Activated CD8-positive, alpha-beta T cell treated with anti-CD3 and anti-CD28 coated beads, Interleukin-2, amount 10 ng/mL, durations not matched to agents 7 days and 5 days (primary cell): ENCODE results near the gene COMMD1. TPM values are rescaled to one million over a fixed set of nuclear protein-coding genes. Genes with fewer than 3 reads are reported as not detected.
"Not testable (repeated sequence)": the region's sequence is repeated elsewhere in the genome, so short reads cannot be mapped to it uniquely, and the experiment has no call there.

Experiments
- ATAC-seq: fragments of 150-1000 bp; cut with Tn5 transposase; one replicate; pipeline ENCODE4 v1.10.0; 2021; ENCODE audit warnings: moderate library complexity
- CTCF ChIA-PET: fragments of 350-600 bp; sonication (Branson Sonifier 250); formaldehyde crosslinking; loops from one replicate; lab custom pipeline; 2021; ENCODE audit warnings: antibody characterized with exemption; lab: Charles Lee
- POLR2A ChIA-PET: fragments of 350-600 bp; sonication (Branson Sonifier 250); formaldehyde crosslinking; loops from one replicate; lab custom pipeline; 2021; ENCODE audit warnings: antibody characterized with exemption; lab: Charles Lee
- DNase-seq: peaks from one replicate; pipeline ENCODE4 v3.0.0-alpha.2; 2020
- H3K27ac Mint-ChIP-seq: one replicate; pipeline ENCODE4 v1.8.0; 2021; ENCODE audit warnings: mild to moderate bottlenecking, mixed read lengths
- H3K27me3 Mint-ChIP-seq: one replicate; pipeline ENCODE4 v1.8.0; 2021; ENCODE audit warnings: low read depth, mixed read lengths
- H3K36me3 Mint-ChIP-seq: one replicate; pipeline ENCODE4 v1.8.0; 2021; ENCODE audit warnings: low read depth, mixed read lengths
- H3K4me1 Mint-ChIP-seq: one replicate; pipeline ENCODE4 v1.8.0; 2021; ENCODE audit warnings: low read depth, mixed read lengths
- H3K4me3 Mint-ChIP-seq: one replicate; pipeline ENCODE4 v1.8.0; 2021; ENCODE audit warnings: mild to moderate bottlenecking, mixed read lengths
- H3K9me3 Mint-ChIP-seq: one replicate; pipeline ENCODE4 v1.8.0; 2022; ENCODE audit warnings: mixed read lengths; ENCODE audit not compliant: insufficient read depth
- total RNA-seq, 2 experiments: library from RNA; stranded (reverse); gene quantifications; one replicate each; pipeline ENCODE4 v1.2.3, GENCODE V29; 2021

The COMMD1 gene
- total RNA-seq, 2 experiments from 2014 or later: 29.3 to 30.5 TPM

GRCh38 chr2:61951881-61952280 lies 46.4 kb downstream of the COMMD1 start:
- Mint-ChIP-seq H3K27ac (no peak overlapping the region), H3K4me1 (no peaks in the 10 kb centered on the region), H3K27me3 (no peaks in the 10 kb centered on the region), H3K36me3 (peaks cover 3% of the 10 kb centered on the region), H3K9me3 (no peaks in the 10 kb centered on the region), H3K4me3 (no peak overlapping the region)
- CTCF ChIA-PET: interaction anchor here (0.6 kb wide), 1 partner anchor 9 kb away, joined by 3 read pairs; no protein-coding TSS in a partner anchor
- ATAC-seq: no peak
- no peak for DNase-seq
- POLR2A ChIA-PET: no interaction called here

- DNase-seq (no peak), ATAC-seq (no peak)
- H3K36me3 Mint-ChIP-seq: peaks cover 3% of the 10 kb centered on the region
- H3K4me3 Mint-ChIP-seq: no peak overlapping the region
- no peaks in the 10 kb centered on the region for H3K9me3 Mint-ChIP-seq
- H3K27ac Mint-ChIP-seq: no peak overlapping the region
- CTCF ChIA-PET: interaction anchor here (1.2 kb wide), 1 partner anchor 19 kb away, joined by 4 read pairs; no protein-coding TSS in a partner anchor
- POLR2A ChIA-PET: no interaction called here
- no peaks in the 10 kb centered on the region for H3K27me3 Mint-ChIP-seq
- H3K4me1 Mint-ChIP-seq: peaks cover 1% of the 10 kb centered on the region
These were observed 46.8 kb downstream of the COMMD1 start for GRCh38 chr2:61952288-61952687.

- H3K36me3 Mint-ChIP-seq, H3K4me3 Mint-ChIP-seq, H3K27me3 Mint-ChIP-seq, H3K4me1 Mint-ChIP-seq, H3K27ac Mint-ChIP-seq, DNase-seq, H3K9me3 Mint-ChIP-seq, ATAC-seq, POLR2A ChIA-PET: not testable (repeated sequence)
- CTCF ChIA-PET: interaction anchor here (0.6 to 1.2 kb wide), 2 partner anchors 11 to 1082 kb away, joined by 3 read pairs; no protein-coding TSS in a partner anchor
These were observed 49.4 kb downstream of the COMMD1 start for GRCh38 chr2:61954856-61955255.

- DNase-seq (no peak), ATAC-seq (no peak)
- Mint-ChIP-seq H3K36me3 (no peaks in the 10 kb centered on the region), H3K4me3 (no peak overlapping the region), H3K27ac (no peak overlapping the region), H3K4me1 (peaks cover 9% of the 10 kb centered on the region), H3K9me3 (no peaks in the 10 kb centered on the region), H3K27me3 (no peaks in the 10 kb centered on the region)
- ChIA-PET POLR2A (no interaction called here), CTCF (no interaction called here)
These were observed 54.2 kb downstream of the COMMD1 start for GRCh38 chr2:61959381-61960293.

GRCh38 chr2:61961231-61961901 lies 55.9 kb downstream of the COMMD1 start:
- H3K27ac Mint-ChIP-seq: no peak overlapping the region
- POLR2A ChIA-PET: no interaction called here

GRCh38 chr2:61962095-61962984 lies 56.9 kb downstream of the COMMD1 start:
- H3K4me3 Mint-ChIP-seq: no peak overlapping the region
- CTCF ChIA-PET: no interaction called here
- ATAC-seq (no peak), DNase-seq (no peak)
- H3K27me3 Mint-ChIP-seq: no peaks in the 10 kb centered on the region
- H3K4me1 Mint-ChIP-seq: peaks cover 8% of the 10 kb centered on the region
- H3K36me3 Mint-ChIP-seq: no peaks in the 10 kb centered on the region
- POLR2A ChIA-PET: no interaction called here
- H3K9me3 Mint-ChIP-seq: no peaks in the 10 kb centered on the region
- H3K27ac Mint-ChIP-seq: no peak overlapping the region

More at GRCh38 chr2:61961231-61961901, 55.9 kb downstream of the COMMD1 start:
- DNase-seq (no peak), ATAC-seq (no peak)
- H3K9me3 Mint-ChIP-seq: no peaks in the 10 kb centered on the region
- CTCF ChIA-PET: no interaction called here
- H3K27me3 Mint-ChIP-seq: no peaks in the 10 kb centered on the region
- no peaks in the 10 kb centered on the region for H3K36me3 Mint-ChIP-seq
- H3K4me3 Mint-ChIP-seq: no peak overlapping the region
- H3K4me1 Mint-ChIP-seq: peaks cover 9% of the 10 kb centered on the region

- Mint-ChIP-seq H3K9me3 (no peaks in the 10 kb centered on the region), H3K27ac (no peak overlapping the region), H3K4me3 (no peak overlapping the region), H3K27me3 (no peaks in the 10 kb centered on the region), H3K4me1 (no peaks in the 10 kb centered on the region), H3K36me3 (no peaks in the 10 kb centered on the region)
- ChIA-PET POLR2A (no interaction called here), CTCF (no interaction called here)
- ATAC-seq (no peak), DNase-seq (no peak)
These were observed 60.7 kb downstream of the COMMD1 start for GRCh38 chr2:61966087-61966727.

- Mint-ChIP-seq H3K36me3 (no peaks in the 10 kb centered on the region), H3K4me3 (no peak overlapping the region), H3K4me1 (no peaks in the 10 kb centered on the region), H3K9me3 (no peaks in the 10 kb centered on the region), H3K27me3 (no peaks in the 10 kb centered on the region), H3K27ac (no peak overlapping the region)
- DNase-seq (no peak), ATAC-seq (no peak)
- ChIA-PET POLR2A (no interaction called here), CTCF (no interaction called here)
These were observed 61.8 kb downstream of the COMMD1 start for GRCh38 chr2:61967262-61967661.

GRCh38 chr2:61969376-61969775 lies 63.9 kb downstream of the COMMD1 start:
- POLR2A ChIA-PET: no interaction called here
- no peaks in the 10 kb centered on the region for H3K36me3 Mint-ChIP-seq
- CTCF ChIA-PET: no interaction called here

GRCh38 chr2:61970807-61971556 lies 65.5 kb downstream of the COMMD1 start:
- Mint-ChIP-seq H3K4me3 (no peak overlapping the region), H3K4me1 (no peaks in the 10 kb centered on the region), H3K27me3 (no peaks in the 10 kb centered on the region), H3K36me3 (no peaks in the 10 kb centered on the region), H3K9me3 (no peaks in the 10 kb centered on the region), H3K27ac (no peak overlapping the region)
- ATAC-seq (no peak), DNase-seq (no peak)
- ChIA-PET POLR2A (no interaction called here), CTCF (no interaction called here)

More at GRCh38 chr2:61969376-61969775, 63.9 kb downstream of the COMMD1 start:
- ATAC-seq: no peak
- no peaks in the 10 kb centered on the region for H3K27me3 Mint-ChIP-seq
- H3K4me3 Mint-ChIP-seq: no peak overlapping the region
- H3K4me1 Mint-ChIP-seq: no peaks in the 10 kb centered on the region
- no peak overlapping the region for H3K27ac Mint-ChIP-seq
- H3K9me3 Mint-ChIP-seq: no peaks in the 10 kb centered on the region
- no peak for DNase-seq
